Stomach smooth muscle (tissue), 2 donors: Measurements from ENCODE around the gene LIPC.

Experiments used
- H3K27ac ChIP-seq: one replicate; pipeline ENCODE4 v1.7.0; 2013; ENCODE audit warnings: mild to moderate bottlenecking, low read length, inconsistent platforms
- H3K27me3 ChIP-seq, 2 donors: one replicate each; pipeline ENCODE4 v1.7.0; 2013; ENCODE audit warnings: low read length in 2 of 2; ENCODE audit not compliant: insufficient read depth in 2 of 2, control insufficient read depth in 1 of 2
- H3K36me3 ChIP-seq, 2 donors: one replicate each; pipeline ENCODE4 v1.7.0; 2013; ENCODE audit warnings: low read length in 2 of 2; ENCODE audit not compliant: control insufficient read depth in 2 of 2, insufficient read depth in 2 of 2
- H3K4me1 ChIP-seq: one replicate; pipeline ENCODE4 v1.7.0; 2013; ENCODE audit warnings: low read length; ENCODE audit not compliant: control insufficient read depth, insufficient read depth
- H3K4me3 ChIP-seq, 2 donors: one replicate each; pipeline ENCODE4 v1.7.0; 2013; ENCODE audit warnings: low read length in 2 of 2
- H3K9ac ChIP-seq, 2 donors: one replicate each; pipeline ENCODE4 v1.7.0; 2013; ENCODE audit warnings: low read length in 2 of 2, mild to moderate bottlenecking in 1 of 2
- H3K9me3 ChIP-seq, 2 donors: one replicate each; pipeline ENCODE4 v1.7.0; 2013; ENCODE audit warnings: low read length in 2 of 2; ENCODE audit not compliant: control insufficient read depth in 2 of 2
- donor health status: healthy.
- donor health status: Pancreatic carcinoma.

Gene LIPC

DNA sequence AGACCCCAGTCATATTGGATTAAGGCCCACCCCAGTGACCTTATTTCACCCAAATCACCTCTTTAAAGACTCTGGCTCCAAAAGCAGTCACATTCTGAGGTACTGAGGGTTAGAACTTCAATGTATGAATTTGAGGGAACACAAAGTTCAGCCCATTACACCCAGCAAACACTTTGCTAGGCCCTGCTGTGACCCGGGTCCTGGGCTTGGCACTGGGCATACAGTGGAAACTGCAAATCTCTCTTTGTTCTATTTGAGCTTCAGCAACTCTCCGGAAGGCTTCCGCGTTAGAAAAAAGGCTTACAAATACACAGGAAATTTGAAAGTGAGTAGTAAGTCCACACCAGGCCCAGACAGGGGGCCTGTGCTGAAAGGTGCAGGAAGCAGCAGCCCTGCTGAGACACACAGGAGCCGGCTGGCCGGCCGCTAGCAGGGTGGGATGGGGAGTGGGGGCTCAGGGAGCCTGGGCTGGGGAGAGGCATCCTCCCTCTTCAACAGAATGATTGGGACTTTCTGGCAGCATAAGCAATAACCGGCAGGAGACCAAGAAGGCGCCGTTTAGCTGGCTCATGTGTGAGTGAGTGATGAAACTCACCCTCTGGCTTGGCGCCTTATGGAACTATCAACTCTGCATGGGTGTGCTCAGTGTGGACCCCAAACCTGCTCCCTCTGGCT is 13.0 kb downstream of the LIPC start:
- Histone ChIP-seq H3K4me3 (no peak overlapping the region), H3K27me3 (no peaks in the 10 kb centered on the region), H3K4me1 (no peaks in the 10 kb centered on the region), H3K9me3 (no peaks in the 10 kb centered on the region), H3K27ac (no peak overlapping the region), H3K9ac (no peak overlapping the region), H3K36me3 (no peaks in the 10 kb centered on the region)

- Histone ChIP-seq H3K9ac (no peak overlapping the region), H3K27me3 (no peaks in the 10 kb centered on the region), H3K27ac (no peak overlapping the region), H3K4me3 (no peak overlapping the region), H3K9me3 (no peaks in the 10 kb centered on the region), H3K4me1 (no peaks in the 10 kb centered on the region), H3K36me3 (no peaks in the 10 kb centered on the region)
Observed at GRCh38 chr15:58445865-58446264, 14.1 kb downstream of the LIPC start.

GRCh38 chr15:58446521-58446920 is 14.7 kb downstream of the LIPC start:
- no peaks in the 10 kb centered on the region for H3K4me1 ChIP-seq
- H3K36me3 ChIP-seq: no peaks in the 10 kb centered on the region
- H3K27me3 ChIP-seq: no peaks in the 10 kb centered on the region
- H3K9me3 ChIP-seq: no peaks in the 10 kb centered on the region
- H3K4me3 ChIP-seq: no peak overlapping the region
- no peak overlapping the region for H3K9ac ChIP-seq
- no peak overlapping the region for H3K27ac ChIP-seq

- H3K9me3 ChIP-seq: no peaks in the 10 kb centered on the region
- no peak overlapping the region for H3K9ac ChIP-seq
- no peak overlapping the region for H3K27ac ChIP-seq
- no peaks in the 10 kb centered on the region for H3K27me3 ChIP-seq
- H3K4me1 ChIP-seq: no peaks in the 10 kb centered on the region
- no peak overlapping the region for H3K4me3 ChIP-seq
- no peaks in the 10 kb centered on the region for H3K36me3 ChIP-seq
Observed at GRCh38 chr15:58447271-58448010, 15.7 kb downstream of the LIPC start.

DNA sequence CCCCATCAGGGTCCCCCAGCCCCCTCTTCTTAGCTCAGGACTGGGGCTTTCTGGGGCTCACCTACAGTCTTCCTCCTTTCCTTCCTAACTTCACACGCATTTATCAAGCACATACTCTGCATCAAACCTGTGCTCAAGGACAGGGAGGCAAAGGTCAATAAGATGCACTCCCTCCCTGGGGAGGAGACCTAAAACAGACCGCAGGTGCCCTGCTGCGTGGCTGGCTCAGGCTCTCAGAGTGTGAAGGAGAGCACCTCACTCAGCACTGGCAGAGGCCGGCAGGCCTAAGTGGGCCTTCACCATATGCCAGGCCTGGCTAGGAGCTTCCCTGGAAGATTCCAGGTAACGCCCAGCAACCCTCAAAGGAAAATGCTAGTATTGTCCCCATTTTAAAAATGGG is 16.5 kb downstream of the LIPC start:
- Histone ChIP-seq H3K36me3 (no peaks in the 10 kb centered on the region), H3K4me3 (no peak overlapping the region), H3K4me1 (no peaks in the 10 kb centered on the region), H3K9me3 (no peaks in the 10 kb centered on the region), H3K27ac (no peak overlapping the region), H3K9ac (no peak overlapping the region), H3K27me3 (no peaks in the 10 kb centered on the region)

DNA sequence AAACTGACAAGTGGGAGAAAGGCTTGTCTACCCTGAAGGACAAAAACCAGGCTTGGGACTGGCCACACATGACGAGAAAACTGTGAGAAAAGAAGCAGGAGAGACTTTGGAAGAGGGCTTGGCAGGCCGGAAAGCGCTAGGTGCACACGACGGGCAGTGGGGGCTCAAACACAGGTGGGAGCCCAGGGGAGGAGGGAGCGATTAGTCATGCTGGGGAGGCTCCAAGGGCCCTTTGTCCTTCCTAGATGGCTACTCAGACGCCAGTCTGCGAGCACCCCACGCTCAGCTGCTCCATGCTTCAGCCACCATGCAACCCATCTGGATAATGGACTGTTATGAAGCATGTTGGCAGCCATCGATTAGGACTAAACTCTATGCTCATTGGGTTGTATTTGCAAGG is 17.1 kb downstream of the LIPC start:
- no peak overlapping the region for H3K9ac ChIP-seq

GRCh38 chr15:58451826-58452225 is 20.0 kb downstream of the LIPC start:
- Histone ChIP-seq H3K4me1 (no peaks in the 10 kb centered on the region), H3K36me3 (no peaks in the 10 kb centered on the region), H3K4me3 (no peak overlapping the region), H3K9me3 (no peaks in the 10 kb centered on the region), H3K9ac (no peak overlapping the region), H3K27ac (no peak overlapping the region), H3K27me3 (no peaks in the 10 kb centered on the region)

More for the DNA sequence above, 17.1 kb downstream of the LIPC start:
- Histone ChIP-seq H3K9me3 (no peaks in the 10 kb centered on the region), H3K27ac (no peak overlapping the region), H3K4me1 (no peaks in the 10 kb centered on the region), H3K4me3 (no peak overlapping the region), H3K27me3 (no peaks in the 10 kb centered on the region), H3K36me3 (no peaks in the 10 kb centered on the region)

- no peak overlapping the region for H3K27ac ChIP-seq
- no peaks in the 10 kb centered on the region for H3K9me3 ChIP-seq
- no peaks in the 10 kb centered on the region for H3K36me3 ChIP-seq
Observed at GRCh38 chr15:58452775-58453174, 21.0 kb downstream of the LIPC start.

DNA sequence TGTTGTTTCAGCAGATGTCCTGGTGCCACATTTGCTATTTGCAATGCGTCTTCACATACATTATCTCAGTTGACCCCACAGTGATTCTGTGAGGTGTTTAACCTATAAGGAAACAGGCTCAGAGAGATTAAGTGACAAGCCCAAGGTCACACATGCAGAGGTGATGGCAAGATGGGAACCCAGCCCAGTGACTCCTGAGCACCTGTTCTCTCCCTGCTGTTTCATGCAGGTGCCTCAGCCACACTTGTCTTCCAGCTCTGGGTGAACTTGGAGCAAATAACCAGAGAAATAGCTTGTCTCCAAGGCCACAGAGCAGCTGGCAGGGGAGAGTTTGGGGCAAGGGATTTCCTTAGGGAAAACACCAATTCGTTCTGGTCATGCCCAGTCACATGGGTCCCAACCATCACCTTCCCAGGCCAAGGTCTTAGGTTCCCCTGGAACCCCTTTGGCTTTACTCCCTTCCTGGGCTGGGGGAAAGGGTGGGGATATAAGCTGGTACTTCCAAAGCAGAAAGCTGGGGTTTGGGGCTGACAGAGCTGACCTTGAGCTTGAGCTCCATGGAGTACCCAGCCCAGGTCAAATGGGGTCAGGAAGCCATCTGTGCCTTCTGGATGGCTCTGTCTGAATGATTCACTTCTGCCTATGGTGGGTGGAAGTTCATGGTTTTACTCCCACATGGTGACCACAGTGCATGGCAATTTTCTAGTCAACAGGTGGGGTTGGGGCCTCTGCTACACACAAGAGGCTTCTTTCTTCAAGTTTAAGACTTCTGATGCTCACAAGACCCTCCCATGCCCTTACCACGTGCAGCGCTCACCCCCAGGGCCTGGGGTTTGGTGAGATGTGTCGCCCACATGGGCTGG is 22.4 kb downstream of the LIPC start:
- no peaks in the 10 kb centered on the region for H3K27me3 ChIP-seq
- H3K9ac ChIP-seq: no peak overlapping the region
- no peak overlapping the region for H3K4me3 ChIP-seq
- no peaks in the 10 kb centered on the region for H3K9me3 ChIP-seq
- no peak overlapping the region for H3K27ac ChIP-seq
- H3K36me3 ChIP-seq: no peaks in the 10 kb centered on the region
- no peaks in the 10 kb centered on the region for H3K4me1 ChIP-seq

More at GRCh38 chr15:58452775-58453174, 21.0 kb downstream of the LIPC start:
- H3K4me3 ChIP-seq: no peak overlapping the region
- no peaks in the 10 kb centered on the region for H3K27me3 ChIP-seq
- H3K9ac ChIP-seq: no peak overlapping the region
- H3K4me1 ChIP-seq: no peaks in the 10 kb centered on the region

GRCh38 chr15:58454950-58455401 is 23.2 kb downstream of the LIPC start:
- Histone ChIP-seq H3K27me3 (no peaks in the 10 kb centered on the region), H3K36me3 (no peaks in the 10 kb centered on the region), H3K27ac (no peak overlapping the region), H3K9ac (no peak overlapping the region), H3K9me3 (no peaks in the 10 kb centered on the region), H3K4me1 (peaks cover 4% of the 10 kb centered on the region), H3K4me3 (no peak overlapping the region)
